IMR-90 (cell line): ENCODE measurements around the gene RLF. TPM values are rescaled to one million over a fixed set of nuclear protein-coding genes. Genes with fewer than 3 reads are reported as not detected.

Experiments used
- ATAC-seq: fragments of 200-7000 bp; cut with Tn5 transposase; 2 replicates; pipeline ENCODE4 v1.9.1; 2020; ENCODE audit warnings: low read depth, mild to moderate bottlenecking, moderate library complexity
- BruUV-seq: library from RNA; stranded (reverse); fragments of 400-500 nt; replicated peaks from 2 replicates; lab custom pipeline; 2021; lab: Mats Ljungman, UMichigan
- CTCF ChIA-PET: fragments of 300-600 bp; formaldehyde crosslinking; extraction: SDS; loops from one replicate; lab custom pipeline; 2021; ENCODE audit warnings: antibody characterized with exemption; lab: Yijun Ruan, JAX
- POLR2A ChIA-PET: fragments of 300-600 bp; sonication (Branson Sonifier 250); formaldehyde crosslinking; loops from one replicate; lab custom pipeline; 2022; ENCODE audit warnings: antibody characterized with exemption; ENCODE audit not compliant: unreplicated experiment; lab: Charles Lee
- DNase-seq: peaks from one replicate; pipeline ENCODE4 v3.0.0; 2013
- H2AFZ ChIP-seq: replicated peaks from 2 replicates; pipeline ENCODE3; 2013; ENCODE audit warnings: low read length, mild to moderate bottlenecking; ENCODE audit not compliant: poor library complexity
- H2AK5ac ChIP-seq: 2 replicates; pipeline ENCODE4 v1.6.1; 2013; ENCODE audit warnings: low read depth, low read length, inconsistent platforms
- H2AK9ac ChIP-seq: replicated peaks from 2 replicates; pipeline ENCODE3; 2013; ENCODE audit warnings: mild to moderate bottlenecking, low read depth, low read length, moderate library complexity; ENCODE audit not compliant: poor library complexity
- H2BK120ac ChIP-seq: 2 replicates; pipeline ENCODE4 v1.6.1; 2013; ENCODE audit warnings: low read depth, low read length, inconsistent platforms
- H2BK15ac ChIP-seq: 3 replicates; pipeline ENCODE4 v1.6.1; 2013; ENCODE audit warnings: low read depth, low read length, inconsistent platforms
- H2BK20ac ChIP-seq: 2 replicates; pipeline ENCODE4 v1.6.1; 2013; ENCODE audit warnings: low read depth, mild to moderate bottlenecking, inconsistent platforms, low read length, moderate library complexity
- H2BK5ac ChIP-seq: 2 replicates; pipeline ENCODE4 v1.6.1; 2013; ENCODE audit warnings: mild to moderate bottlenecking, low read depth, low read length, inconsistent platforms; ENCODE audit not compliant: poor library complexity, severe bottlenecking
- H3K14ac ChIP-seq: replicated peaks from 2 replicates; pipeline ENCODE4 v1.6.1; 2013; ENCODE audit warnings: low read depth, low read length, inconsistent platforms
- H3K18ac ChIP-seq: 2 replicates; pipeline ENCODE4 v1.6.1; 2013; ENCODE audit warnings: low read depth, low read length, control low read depth
- H3K23ac ChIP-seq: 2 replicates; pipeline ENCODE4 v1.6.1; 2013; ENCODE audit warnings: low read depth, low read length, inconsistent platforms
- H3K27ac ChIP-seq: 2 replicates; pipeline ENCODE4 v1.5.1; 2013; ENCODE audit warnings: mild to moderate bottlenecking, control low read depth, low read length; ENCODE audit not compliant: insufficient read depth
- H3K27me3 ChIP-seq: 2 replicates; pipeline ENCODE4 v1.6.1; 2013; ENCODE audit warnings: low read length; ENCODE audit not compliant: control insufficient read depth, insufficient read depth
- H3K36me3 ChIP-seq: 2 replicates; pipeline ENCODE4 v1.6.1; 2013; ENCODE audit warnings: low read length, mixed read lengths; ENCODE audit not compliant: control insufficient read depth, insufficient read depth
- H3K4ac ChIP-seq: 2 replicates; pipeline ENCODE4 v1.6.1; 2013; ENCODE audit warnings: low read depth, low read length, inconsistent platforms
- H3K4me1 ChIP-seq: 2 replicates; pipeline ENCODE4 v1.6.1; 2013; ENCODE audit warnings: low read length, mixed read lengths; ENCODE audit not compliant: control insufficient read depth, insufficient read depth
- H3K4me2 ChIP-seq: 2 replicates; pipeline ENCODE4 v1.6.1; 2013; ENCODE audit warnings: low read depth, mild to moderate bottlenecking, control low read depth, low read length, moderate library complexity
- H3K4me3 ChIP-seq: 2 replicates; pipeline ENCODE4 v1.5.1; 2013; ENCODE audit warnings: low read depth, mild to moderate bottlenecking, control low read depth, low read length, moderate library complexity; ENCODE audit not compliant: insufficient read depth
- H3K56ac ChIP-seq: 2 replicates; pipeline ENCODE4 v1.6.1; 2013; ENCODE audit warnings: low read length, inconsistent platforms; ENCODE audit not compliant: insufficient read depth; ENCODE audit errors: extremely low read depth
- H3K79me1 ChIP-seq, 2 experiments: 2 replicates each; pipeline ENCODE4 v1.6.1; 2013; ENCODE audit warnings: low read length in 2 of 2, inconsistent platforms in 1 of 2, low read depth in 1 of 2
- H3K9ac ChIP-seq: 2 replicates; pipeline ENCODE4 v1.6.1; 2013; ENCODE audit warnings: low read depth, low read length, control low read depth
- H3K9me1 ChIP-seq: 2 replicates; pipeline ENCODE4 v1.6.1; 2013; ENCODE audit warnings: low read length, inconsistent platforms; ENCODE audit not compliant: insufficient read depth
- H3K9me3 ChIP-seq: 2 replicates; pipeline ENCODE4 v1.6.1; 2013; ENCODE audit warnings: low read length; ENCODE audit not compliant: control insufficient read depth, insufficient read depth
- H4K20me1 ChIP-seq: 2 replicates; pipeline ENCODE4 v1.6.1; 2013; ENCODE audit warnings: low read length, inconsistent platforms; ENCODE audit not compliant: insufficient read depth
- H4K5ac ChIP-seq: 2 replicates; pipeline ENCODE4 v1.6.1; 2013; ENCODE audit warnings: mild to moderate bottlenecking, low read depth, low read length, control low read depth
- H4K8ac ChIP-seq, 2 experiments: 2 replicates each; pipeline ENCODE4 v1.6.1; 2013; ENCODE audit warnings: low read depth in 2 of 2, low read length in 2 of 2, control low read depth in 1 of 2, inconsistent platforms in 1 of 2
- H4K91ac ChIP-seq: 2 replicates; pipeline ENCODE4 v1.6.1; 2013; ENCODE audit warnings: low read depth, low read length, inconsistent platforms; ENCODE audit not compliant: insufficient read depth
- BHLHE40 ChIP-seq: fragments of 150-350 bp; IDR thresholded peaks from 2 replicates; pipeline ENCODE4 v1.6.1; 2016; ENCODE audit warnings: mild to moderate bottlenecking, low read depth, low read length
- CEBPB ChIP-seq: IDR thresholded peaks from 2 replicates; pipeline ENCODE4 v1.6.1; 2012; ENCODE audit warnings: low read depth, low read length, improper control_type of control experiment
- CHD1 ChIP-seq: IDR thresholded peaks from 2 replicates; pipeline ENCODE4 v1.6.1; 2012; ENCODE audit warnings: low read depth, low read length, improper control_type of control experiment
- MAFK ChIP-seq: IDR thresholded peaks from 2 replicates; pipeline ENCODE4 v1.6.1; 2012; ENCODE audit warnings: low read depth, low read length, improper control_type of control experiment
- MAZ ChIP-seq: IDR thresholded peaks from 2 replicates; pipeline ENCODE4 v1.6.1; 2012; ENCODE audit warnings: low read depth, mild to moderate bottlenecking, low read length, improper control_type of control experiment, moderate library complexity, borderline replicate concordance
- MXI1 ChIP-seq: IDR thresholded peaks from 2 replicates; pipeline ENCODE4 v1.6.1; 2012; ENCODE audit warnings: low read depth, mild to moderate bottlenecking, low read length, moderate library complexity, borderline replicate concordance
- NFE2L2 ChIP-seq: fragments of 150-350 bp; IDR thresholded peaks from 2 replicates; pipeline ENCODE4 v1.6.1; 2016; ENCODE audit warnings: low read depth, mild to moderate bottlenecking, low read length
- POLR2A ChIP-seq: IDR thresholded peaks from 2 replicates; pipeline ENCODE4 v1.6.1; 2012; ENCODE audit warnings: mild to moderate bottlenecking, low read depth, low read length
- RAD21 ChIP-seq: IDR thresholded peaks from 2 replicates; pipeline ENCODE4 v1.6.1; 2012; ENCODE audit warnings: low read length, improper control_type of control experiment
- RCOR1 ChIP-seq: IDR thresholded peaks from 2 replicates; pipeline ENCODE4 v1.6.1; 2012; ENCODE audit warnings: mild to moderate bottlenecking, low read length, improper control_type of control experiment; ENCODE audit not compliant: insufficient replicate concordance
- USF2 ChIP-seq: fragments of 150-350 bp; IDR thresholded peaks from 2 replicates; pipeline ENCODE4 v1.6.1; 2017; ENCODE audit warnings: mild to moderate bottlenecking, antibody characterized with exemption, low read length, low read depth
- WGBS, 2 experiments: methylation state at CpG; one replicate each; pipeline versions ENCODE4 v1.1.5 to v1.1.7; 2013; ENCODE audit warnings: missing lambda C conversion rate in 2 of 2; ENCODE audit not compliant: insufficient read length in 1 of 2; ENCODE audit errors: extremely low coverage in 2 of 2; 5-methylcytosine and 5-hydroxymethylcytosine counted together
- dilution Hi-C: fragments of 300-500 bp; cut with HindIII; formaldehyde crosslinking; loops from one replicate; pipeline ENCODE4 v1.14.3; 2018; ENCODE audit warnings: low sequenced_read_pairs; ENCODE audit not compliant: unreplicated experiment
- in situ Hi-C: fragments of 300-500 bp; cut with MboI; formaldehyde crosslinking; loops from 3 replicates; pipeline ENCODE4 v1.14.3; 2019; ENCODE audit warnings: low sequenced_read_pairs, inconsistent platforms, mixed read lengths
- intact Hi-C: fragments of 100-400 bp; cut with micrococcal nuclease; formaldehyde crosslinking; loops from 2 replicates; pipeline ENCODE4 v1.10.0; 2022
- polyA plus RNA-seq, 3 experiments: library from polyadenylated mRNA; depleted of rRNA; stranded (reverse); fragments of >200 nt; gene quantifications; 2 replicates each; pipeline ENCODE4 v1.2.3, GENCODE V29; 2012; ENCODE audit warnings: low replicate concordance in 1 of 3
- total RNA-seq: library from RNA; depleted of rRNA; stranded (reverse); fragments of >200 nt; gene quantifications from 2 replicates; pipeline ENCODE4 v1.2.3, GENCODE V29; 2012

Gene RLF
- total and polyA plus RNA-seq, 2 of the 4 experiments (the other 2 are of a cell fraction), result 4.4 to 29.8 TPM

GRCh38 chr1:40161888-40162397 lies 756 bp downstream of the RLF start:
- Histone ChIP-seq H3K9me3 (no peaks in the 10 kb centered on the region), H3K4ac (peak overlapping the region; percentile 97), H4K5ac (no peak overlapping the region), H2BK15ac (no peak overlapping the region), H3K4me2 (peak overlapping the region; percentile 99), H2BK5ac (peak overlapping the region; percentile 91), H4K20me1 (peaks cover 45% of the 10 kb centered on the region), H3K14ac (peak overlapping the region; percentile 98), H3K56ac (peak overlapping the region; percentile 62), H4K91ac (peak overlapping the region; percentile 34; the same call in 1 of the 2 replicates), H4K8ac (no peak overlapping the region; a peak in 1 of 4 replicates), H3K4me3 (peak overlapping the region; percentile 79), H2AK9ac (peak overlapping the region; percentile 99), H3K79me1 (peaks cover 0 to 30% of the 10 kb centered on the region in 2 experiments; a peak in 2 of 4 replicates), H3K36me3 (no peaks in the 10 kb centered on the region), H3K27ac (peak overlapping the region; percentile 90), H2AFZ (peak overlapping the region; percentile 98), H2AK5ac (peak overlapping the region; percentile 48; the same call in 1 of the 2 replicates), H2BK120ac (no peak overlapping the region), H3K9me1 (peaks cover 3% of the 10 kb centered on the region; the same call in 1 of the 2 replicates), H3K9ac (peak overlapping the region; percentile 92), H3K23ac (peak overlapping the region; percentile 68), H3K18ac (peak overlapping the region; percentile 46; the same call in 1 of the 2 replicates), H3K4me1 (peaks cover 3% of the 10 kb centered on the region), H3K27me3 (no peaks in the 10 kb centered on the region), H2BK20ac (no peak overlapping the region)
- intact Hi-C loops, result loop anchor here (1.0 kb wide), 1 partner anchor 96 kb away; the partner anchor contains the start of gene ZMPSTE24
- TF ChIP-seq POLR2A (no peak), MAFK (no peak), BHLHE40 (no peak), CHD1 (no peak), RAD21 (no peak), MXI1 (no peak), NFE2L2 (no peak), USF2 (no peak), MAZ (no peak), CEBPB (no peak), RCOR1 (no peak)
- ChIA-PET CTCF (interaction anchor here (0.6 to 3.0 kb wide), 5 partner anchors 9 to 177 kb away, joined by 4 to 8 read pairs (median 5); no protein-coding TSS in a partner anchor), POLR2A (interaction anchor here (0.7 kb wide), 1 partner anchor 153 kb away, joined by 4 read pairs; no protein-coding TSS in a partner anchor)
- dilution Hi-C loops, result no loop called here
- WGBS, 2 experiments, result 2% methylated on average over 7 of the region's 16 CpGs; no CpG with 5 or more reads in 1 of the 2 experiments
- no TSS peak for BruUV-seq
- in situ Hi-C loops, result no loop called here
- ATAC-seq (no peak; the same call in 1 of the 2 replicates), DNase-seq (peak; percentile 4)
